GM18505 (cell line): ENCODE measurements around the gene KCNA4.
"Not testable (repeated sequence)": the region's sequence is repeated elsewhere in the genome, so short reads cannot be mapped to it uniquely, and the experiment has no call there.

Source experiments
- ATAC-seq: cut with Tn5 transposase; IDR thresholded peaks from one replicate; pipeline ENCODE4 v1.9.1; 2021; ENCODE audit not compliant: unreplicated experiment
- POLR2A ChIP-seq: IDR thresholded peaks from 4 replicates; pipeline ENCODE4 v1.6.1; 2011; ENCODE audit warnings: borderline replicate concordance; ENCODE audit not compliant: insufficient read depth, insufficient read length; ENCODE audit errors: extremely low read depth

The KCNA4 gene

GRCh38 chr11:30016588-30017363 lies at the start of gene KCNA4:
Gene KCNA4 (minus strand): TSS chr11:30017030. CDS start chr11:30012678, 4,352 bp downstream.
- no peak for TF ChIP-seq POLR2A
- no peak for ATAC-seq

DNA sequence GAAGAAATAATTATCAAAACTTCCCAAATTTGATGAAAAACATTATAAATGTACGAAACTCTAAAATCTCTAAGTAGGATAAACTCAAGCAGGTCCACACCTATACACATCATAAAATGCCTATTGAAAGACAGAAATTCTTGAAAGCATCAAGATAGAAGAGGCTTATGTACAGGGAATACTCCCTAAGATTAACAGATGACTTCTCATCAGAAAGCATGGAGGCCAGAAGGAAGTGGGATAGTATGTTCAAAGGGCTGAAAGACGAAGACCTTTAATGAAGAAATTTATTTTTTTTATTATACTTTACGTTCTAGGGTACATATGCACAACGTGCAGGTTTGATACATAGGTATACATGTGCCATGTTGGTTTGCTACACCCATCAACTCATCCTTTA lies 45.3 kb upstream of the KCNA4 start:
- TF ChIP-seq POLR2A: no peak
- ATAC-seq: no peak

DNA sequence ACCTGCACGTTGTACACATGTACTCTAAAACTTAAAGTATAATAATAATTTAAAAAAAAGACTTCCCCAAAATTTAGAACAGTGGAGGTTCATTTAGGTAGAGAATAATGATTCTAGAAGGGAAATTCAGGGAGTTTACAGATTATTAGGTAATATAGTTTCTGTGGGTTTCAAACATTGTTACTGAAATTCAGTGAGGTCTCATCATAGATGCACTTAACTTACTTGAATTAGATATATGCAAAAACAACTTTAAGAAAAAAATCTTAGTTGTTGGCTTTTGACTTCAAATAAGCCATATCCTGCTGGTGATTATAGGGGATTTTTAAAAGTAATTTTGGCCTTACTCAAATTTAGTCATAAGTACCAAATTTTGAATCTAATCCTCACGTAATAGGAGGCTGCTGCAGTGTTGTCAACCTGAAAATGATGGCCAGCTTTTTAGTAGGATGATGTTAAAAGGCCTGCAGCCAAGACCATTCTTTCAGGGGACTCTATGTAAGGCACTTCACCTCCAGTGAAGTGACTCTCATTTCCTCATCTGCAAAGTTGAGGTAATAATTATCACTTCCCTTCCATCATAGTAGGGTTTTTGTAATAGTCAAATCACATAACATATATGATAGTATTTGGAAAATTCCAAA lies 42.5 kb upstream of the KCNA4 start:
- no peak for ATAC-seq

GRCh38 chr11:30049214-30049613 lies 32.4 kb upstream of the KCNA4 start:
- no peak for ATAC-seq

More for the DNA sequence above, 42.5 kb upstream of the KCNA4 start:
- TF ChIP-seq POLR2A: no peak

DNA sequence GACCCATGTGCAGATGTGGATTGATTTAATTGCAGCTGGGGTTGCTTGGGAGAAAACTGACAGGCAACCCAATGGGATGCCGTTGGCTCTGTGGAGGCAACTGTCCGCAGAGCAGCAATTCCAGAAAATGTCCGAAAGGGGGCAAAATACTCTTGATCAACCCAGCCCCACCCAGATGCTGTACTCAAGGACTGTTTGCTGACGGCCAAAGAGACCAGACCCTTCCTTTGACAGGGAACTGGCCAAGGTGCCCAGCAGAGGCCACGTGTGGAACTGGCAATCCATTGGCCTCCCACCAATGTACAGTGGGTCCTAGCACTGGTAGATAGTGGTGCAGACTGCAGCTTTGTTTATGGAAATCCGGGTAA lies 29.7 kb upstream of the KCNA4 start:
- ATAC-seq: no peak
- no peak for TF ChIP-seq POLR2A

More at GRCh38 chr11:30049214-30049613, 32.4 kb upstream of the KCNA4 start:
- TF ChIP-seq POLR2A: no peak

GRCh38 chr11:30045921-30046577 lies 29.2 kb upstream of the KCNA4 start:
- no peak for TF ChIP-seq POLR2A
- ATAC-seq: no peak

GRCh38 chr11:30045144-30045543 lies 28.3 kb upstream of the KCNA4 start:
- ATAC-seq: no peak
- TF ChIP-seq POLR2A: no peak

GRCh38 chr11:30041171-30041570 lies 24.3 kb upstream of the KCNA4 start:
- TF ChIP-seq POLR2A: no peak
- ATAC-seq: no peak

DNA sequence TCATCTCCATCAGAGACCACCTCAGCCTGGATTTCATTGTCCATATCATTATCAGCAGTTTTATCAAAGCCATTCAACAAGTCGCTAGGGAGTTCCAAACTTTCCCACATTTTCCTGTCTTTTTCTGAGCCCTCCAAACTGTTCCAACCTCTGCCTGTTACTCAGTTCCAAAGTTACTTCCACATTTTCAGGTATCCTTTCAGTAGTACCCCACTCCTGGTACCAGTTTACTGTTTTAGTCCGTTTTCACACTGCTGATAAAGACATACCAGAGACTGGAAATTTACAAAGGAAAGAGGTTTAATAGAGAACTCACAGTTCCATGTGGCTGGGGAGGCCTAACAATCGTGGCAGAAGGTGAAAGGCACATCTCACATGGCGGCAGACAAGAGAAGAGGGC lies 17.9 kb upstream of the KCNA4 start:
- ATAC-seq: not testable (repeated sequence)

- not testable (repeated sequence) for ATAC-seq
These were observed 17.3 kb upstream of the KCNA4 start for GRCh38 chr11:30034166-30034565.

DNA sequence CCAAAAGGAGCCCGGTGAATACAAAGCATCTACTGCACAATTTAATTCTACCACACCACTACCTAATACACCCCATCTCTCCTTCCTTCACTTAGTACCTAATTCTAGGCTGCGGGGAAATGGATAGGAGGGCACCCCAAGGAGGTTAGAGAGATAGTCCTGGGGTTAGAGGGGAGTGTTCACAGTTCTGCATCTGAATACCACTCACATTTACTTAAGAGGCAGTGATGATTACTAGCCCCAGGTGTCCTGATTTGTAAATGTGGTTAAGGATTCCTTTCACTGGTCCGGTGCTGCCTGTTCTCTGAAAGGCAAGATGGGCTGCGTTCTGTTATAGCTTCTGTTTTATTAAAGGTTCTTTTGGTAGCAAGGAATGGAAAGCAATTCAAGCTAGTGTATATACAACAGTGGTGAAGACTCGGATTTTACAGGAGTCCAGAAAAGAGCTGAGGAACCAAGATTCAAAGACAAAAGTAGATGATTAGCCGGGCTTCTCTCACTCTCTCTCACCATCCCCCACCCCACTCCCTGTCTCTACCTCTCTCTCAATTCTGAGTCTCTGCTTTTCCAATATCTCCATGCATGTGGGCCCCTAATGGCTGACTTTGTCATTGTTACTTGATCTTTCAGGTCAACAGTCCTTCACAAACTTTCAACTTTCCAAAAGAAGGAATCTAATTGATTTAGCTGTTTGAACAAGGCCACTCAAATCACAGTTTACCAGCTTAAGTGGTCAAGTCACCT lies 8.7 kb upstream of the KCNA4 start:
- ATAC-seq: no peak
- TF ChIP-seq POLR2A: no peak

DNA sequence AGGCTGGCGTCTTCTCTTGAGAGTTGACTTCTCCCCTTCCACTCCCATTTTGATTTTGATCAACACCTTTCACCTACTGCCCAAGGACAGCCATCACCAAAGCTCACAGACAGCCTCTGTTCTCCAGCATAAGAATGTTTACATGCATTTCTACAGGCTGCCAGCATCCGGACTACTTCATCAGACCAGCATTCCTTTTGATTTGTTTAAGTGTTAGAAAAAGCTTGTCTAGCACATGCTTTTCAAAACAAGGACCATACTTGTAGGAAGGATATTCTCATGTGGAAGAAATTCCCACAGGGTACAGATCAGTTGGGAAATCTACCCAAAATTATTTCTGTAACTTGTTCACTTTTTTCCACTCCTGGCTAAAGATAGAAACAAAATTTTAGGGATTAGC lies 6.2 kb upstream of the KCNA4 start:
- no peak for TF ChIP-seq POLR2A
- ATAC-seq: no peak

DNA sequence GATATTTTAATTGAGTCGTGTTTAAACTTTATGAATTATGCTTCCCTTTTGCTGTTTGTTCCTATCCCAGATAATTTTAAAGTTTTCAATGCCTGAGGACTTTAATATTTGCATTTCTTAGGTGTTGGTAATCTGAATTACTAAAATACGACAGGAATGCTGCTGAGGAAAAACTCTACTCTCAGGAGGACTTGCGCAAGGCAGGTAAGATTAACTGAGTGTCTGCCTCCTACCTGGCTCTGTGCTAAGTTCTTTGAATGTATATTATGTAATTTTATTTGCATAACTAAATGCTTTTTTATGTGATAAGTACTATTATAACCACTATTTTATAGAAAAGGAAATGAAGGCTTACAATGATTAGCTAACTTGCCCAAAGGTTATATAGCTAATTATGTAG lies 2.7 kb upstream of the KCNA4 start:
- TF ChIP-seq POLR2A: no peak
- ATAC-seq: no peak
